Hematopoietic multipotent progenitor cell (in vitro differentiated cells): ENCODE results near the gene PVRIG. TPM values are rescaled to one million over a fixed set of nuclear protein-coding genes. Genes with fewer than 3 reads are reported as not detected.
A peak's percentile ranks its signal among the peaks of the same experiment; 100 is the strongest.
"Not testable (repeated sequence)": the region's sequence is repeated elsewhere in the genome, so short reads cannot be mapped to it uniquely, and the experiment has no call there.

Experiments
- DNase-seq, 3 donors: peaks; one replicate each; pipeline ENCODE4 v3.0.0-alpha.2; 2011 to 2015; ENCODE audit warnings: low read depth in 2 of 3, low spot score in 2 of 3
- total RNA-seq: library from RNA; depleted of rRNA; stranded (reverse); fragments of >200 nt; gene quantifications from one replicate; pipeline ENCODE4 v1.2.3, GENCODE V29; 2012

PVRIG gene
- 0.54 TPM for total RNA-seq

DNA sequence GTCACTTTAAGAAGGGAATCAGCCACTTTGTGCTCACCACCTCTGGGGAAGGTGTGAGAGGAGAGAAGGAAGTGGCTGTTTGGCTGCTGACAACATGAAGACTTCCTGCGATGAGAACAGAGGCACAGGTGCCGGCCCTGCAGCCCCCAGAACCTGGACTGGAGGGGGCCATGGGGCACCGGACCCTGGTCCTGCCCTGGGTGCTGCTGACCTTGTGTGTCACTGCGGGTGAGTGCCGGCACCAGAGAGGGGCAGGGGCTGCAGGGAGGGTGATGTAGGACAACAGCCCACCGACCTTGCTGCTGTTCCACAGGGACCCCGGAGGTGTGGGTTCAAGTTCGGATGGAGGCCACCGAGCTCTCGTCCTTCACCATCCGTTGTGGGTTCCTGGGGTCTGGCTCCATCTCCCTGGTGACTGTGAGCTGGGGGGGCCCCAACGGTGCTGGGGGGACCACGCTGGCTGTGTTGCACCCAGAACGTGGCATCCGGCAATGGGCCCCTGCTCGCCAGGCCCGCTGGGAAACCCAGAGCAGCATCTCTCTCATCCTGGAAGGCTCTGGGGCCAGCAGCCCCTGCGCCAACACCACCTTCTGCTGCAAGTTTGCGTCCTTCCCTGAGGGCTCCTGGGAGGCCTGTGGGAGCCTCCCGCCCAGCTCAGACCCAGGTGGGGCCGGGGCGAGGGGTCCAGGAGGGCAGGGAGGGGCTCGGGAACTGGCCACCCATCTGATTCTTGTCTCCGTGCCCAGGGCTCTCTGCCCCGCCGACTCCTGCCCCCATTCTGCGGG lies at the start of gene PVRIG:
TSS of gene PVRIG (plus strand) at position 149 of the 785 bp plus-strand sequence. CDS start at position 171, 22 bp downstream.
- DNase-seq, result not testable (repeated sequence)

DNA sequence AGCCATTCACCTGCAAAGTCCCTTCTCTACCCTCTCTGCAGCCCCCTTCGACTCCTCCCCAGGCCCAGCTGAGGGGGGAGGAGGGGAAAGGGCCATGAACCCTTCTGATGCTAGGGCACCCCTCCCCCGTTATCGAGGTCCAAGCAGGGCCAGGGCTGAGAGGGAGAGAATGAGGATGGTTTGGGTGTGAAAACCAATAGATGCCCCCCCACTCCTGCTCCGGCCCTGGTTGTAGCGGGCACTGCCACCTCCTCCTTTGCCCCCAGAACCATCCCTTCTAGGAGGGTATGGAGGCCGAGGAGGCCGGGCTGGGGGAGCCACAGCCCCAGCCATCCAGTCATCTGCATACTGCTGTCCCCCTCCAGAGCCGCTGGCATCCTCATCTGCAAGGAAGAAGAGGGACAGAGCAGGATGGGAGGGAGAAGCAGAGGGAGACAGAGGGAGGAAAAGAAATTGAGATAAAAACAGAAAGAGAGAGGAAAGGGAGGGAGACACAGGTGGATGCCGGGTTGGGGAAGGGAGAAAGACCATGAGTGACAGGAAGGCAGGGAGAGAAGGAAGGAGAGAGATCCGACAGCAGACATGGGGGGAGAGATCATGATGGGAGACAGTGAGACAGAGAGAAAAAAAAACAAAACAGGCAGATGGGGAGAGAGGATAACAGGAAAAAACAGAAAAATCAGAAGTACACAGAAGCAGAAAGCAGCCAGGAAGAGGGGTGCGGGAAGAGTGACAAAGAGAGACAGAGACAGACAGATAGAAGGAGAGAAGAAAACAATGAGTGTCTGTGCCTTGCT lies 49.5 kb upstream of the PVRIG start:
- no peak for DNase-seq

DNA sequence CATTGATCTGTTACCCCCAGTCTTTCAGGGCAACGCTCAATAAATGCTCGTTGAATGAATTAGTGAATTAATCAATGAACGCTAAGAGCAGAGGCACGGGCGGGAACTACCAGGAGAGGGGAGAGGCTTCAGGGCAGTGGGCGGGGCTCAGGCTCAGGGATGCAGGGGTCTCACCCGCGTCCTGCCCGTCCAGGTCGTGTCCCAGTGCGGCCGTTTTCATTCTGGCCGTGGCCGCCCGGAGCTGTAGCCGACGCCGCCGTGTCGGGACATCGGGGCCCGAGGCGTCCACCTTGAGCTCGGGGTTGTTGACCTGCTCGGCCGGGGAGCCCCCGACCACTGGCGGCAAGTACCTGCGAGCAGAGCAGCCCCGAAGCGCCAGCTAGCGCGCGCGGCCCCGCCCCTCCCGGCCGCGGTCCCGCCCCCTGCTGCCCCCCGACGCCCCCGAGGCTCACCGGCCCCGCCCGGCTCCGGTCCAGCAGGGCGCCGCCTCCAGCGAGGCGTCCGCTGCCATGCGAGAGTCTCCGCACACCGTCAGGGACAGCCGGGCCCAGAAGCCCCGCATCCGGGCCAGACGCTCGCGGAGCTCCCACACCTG lies 48.6 kb upstream of the PVRIG start:
- DNase-seq, result no peak

DNA sequence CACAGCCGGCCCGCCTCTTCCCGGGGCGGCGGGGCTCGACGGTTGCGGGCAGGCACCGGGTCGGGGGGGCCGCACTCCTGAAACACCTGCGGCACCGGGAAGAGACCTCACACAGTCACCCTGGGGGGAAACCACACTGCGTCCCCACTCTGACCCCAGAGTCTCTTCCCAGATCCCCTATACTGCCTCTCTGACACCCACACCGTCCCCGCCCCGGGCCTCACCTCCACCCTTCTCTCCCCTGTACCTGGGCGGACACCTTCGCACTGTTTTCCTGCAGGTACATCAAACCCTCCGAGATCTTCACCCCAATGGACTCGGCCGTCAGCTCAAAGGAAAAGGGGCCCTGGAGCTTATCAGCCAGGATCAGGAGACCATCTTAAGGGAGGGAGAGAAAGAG lies 47.9 kb upstream of the PVRIG start:
- DNase-seq, result no peak

DNA sequence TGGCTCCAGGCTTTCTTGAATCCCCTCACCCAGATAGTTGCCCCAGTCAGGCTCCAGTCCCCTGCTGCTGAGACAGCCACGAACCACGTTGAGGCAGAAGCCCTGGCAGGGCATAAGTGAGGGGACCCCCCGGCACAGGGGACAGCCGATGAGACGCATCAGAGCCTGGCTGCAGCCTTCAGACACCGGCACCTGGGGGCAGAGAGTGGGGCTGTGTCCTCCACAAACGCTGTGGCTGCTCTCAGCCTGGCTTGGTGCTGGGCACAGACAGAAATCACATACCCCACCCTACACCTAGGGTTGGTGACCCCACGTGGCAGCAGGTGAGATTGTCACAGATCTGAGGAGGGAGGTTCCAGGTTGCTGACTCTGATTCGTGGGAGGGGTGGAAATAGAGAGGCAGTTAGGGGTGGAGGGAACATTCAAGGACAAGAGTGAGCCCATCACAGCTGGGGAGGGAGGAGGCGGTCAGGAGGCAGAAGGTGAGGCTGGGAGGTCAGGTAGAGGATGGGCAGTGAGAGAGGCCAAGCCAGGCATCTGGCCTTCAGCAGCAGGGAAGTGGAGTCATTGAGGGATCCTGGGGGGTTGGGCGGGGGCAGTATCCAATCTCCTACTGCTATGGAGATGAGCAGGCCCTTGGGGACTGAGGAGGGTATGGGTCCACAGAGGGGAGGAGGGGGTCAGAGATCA lies 45.8 kb upstream of the PVRIG start:
- DNase-seq, result no peak

DNA sequence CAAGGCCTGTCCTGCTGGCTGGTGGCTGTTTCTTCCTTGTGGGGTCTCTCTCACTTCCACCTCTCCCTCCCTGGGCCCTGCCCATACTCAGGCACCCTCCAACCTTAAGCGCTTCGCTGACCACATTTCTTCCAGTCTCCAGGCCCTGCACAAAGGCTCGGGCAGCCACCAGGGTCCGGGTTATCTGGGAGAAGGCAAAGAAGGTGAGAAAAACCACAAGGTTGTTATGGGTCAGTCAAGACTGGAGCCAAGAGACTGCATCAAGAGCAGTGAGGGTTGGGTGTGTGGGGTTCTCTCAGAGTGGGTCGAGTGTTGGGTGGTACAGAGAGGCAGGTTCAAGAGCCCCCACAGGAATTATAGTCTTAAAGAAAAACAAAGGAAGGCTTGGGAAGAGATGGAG lies 45.2 kb upstream of the PVRIG start:
- DNase-seq, result no peak

DNA sequence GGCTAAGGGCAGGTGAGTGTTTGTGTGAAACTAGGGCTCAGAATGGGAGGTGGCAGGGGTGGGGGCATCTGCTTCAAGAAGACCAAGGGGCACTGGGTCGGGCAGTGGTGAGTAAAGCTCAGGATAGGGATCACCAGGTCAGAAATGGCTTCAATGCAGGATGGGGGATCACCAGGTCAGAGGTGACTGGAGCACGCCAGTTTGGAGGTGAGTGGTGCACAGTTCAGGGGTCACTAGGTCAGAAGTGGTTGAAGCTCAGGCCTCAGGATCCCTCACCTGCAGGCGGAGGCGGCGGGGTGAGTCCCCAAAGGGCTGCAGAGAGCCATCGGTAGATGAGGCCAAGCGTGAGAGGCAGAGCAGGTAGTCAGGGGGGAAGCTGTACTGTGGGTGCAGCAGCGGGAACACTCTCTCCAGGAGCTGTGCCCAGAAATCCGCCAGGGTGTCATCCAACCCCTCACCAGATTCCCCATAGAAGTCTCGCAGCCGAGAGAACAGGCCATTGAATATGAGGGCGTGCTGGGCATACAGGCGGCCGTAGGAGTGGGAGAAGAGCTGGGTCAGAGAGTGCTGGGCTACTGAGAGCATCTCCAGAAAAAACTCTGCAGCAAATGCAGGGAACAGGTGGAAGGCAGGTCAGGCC lies 44.3 kb upstream of the PVRIG start:
- DNase-seq, result no peak

DNA sequence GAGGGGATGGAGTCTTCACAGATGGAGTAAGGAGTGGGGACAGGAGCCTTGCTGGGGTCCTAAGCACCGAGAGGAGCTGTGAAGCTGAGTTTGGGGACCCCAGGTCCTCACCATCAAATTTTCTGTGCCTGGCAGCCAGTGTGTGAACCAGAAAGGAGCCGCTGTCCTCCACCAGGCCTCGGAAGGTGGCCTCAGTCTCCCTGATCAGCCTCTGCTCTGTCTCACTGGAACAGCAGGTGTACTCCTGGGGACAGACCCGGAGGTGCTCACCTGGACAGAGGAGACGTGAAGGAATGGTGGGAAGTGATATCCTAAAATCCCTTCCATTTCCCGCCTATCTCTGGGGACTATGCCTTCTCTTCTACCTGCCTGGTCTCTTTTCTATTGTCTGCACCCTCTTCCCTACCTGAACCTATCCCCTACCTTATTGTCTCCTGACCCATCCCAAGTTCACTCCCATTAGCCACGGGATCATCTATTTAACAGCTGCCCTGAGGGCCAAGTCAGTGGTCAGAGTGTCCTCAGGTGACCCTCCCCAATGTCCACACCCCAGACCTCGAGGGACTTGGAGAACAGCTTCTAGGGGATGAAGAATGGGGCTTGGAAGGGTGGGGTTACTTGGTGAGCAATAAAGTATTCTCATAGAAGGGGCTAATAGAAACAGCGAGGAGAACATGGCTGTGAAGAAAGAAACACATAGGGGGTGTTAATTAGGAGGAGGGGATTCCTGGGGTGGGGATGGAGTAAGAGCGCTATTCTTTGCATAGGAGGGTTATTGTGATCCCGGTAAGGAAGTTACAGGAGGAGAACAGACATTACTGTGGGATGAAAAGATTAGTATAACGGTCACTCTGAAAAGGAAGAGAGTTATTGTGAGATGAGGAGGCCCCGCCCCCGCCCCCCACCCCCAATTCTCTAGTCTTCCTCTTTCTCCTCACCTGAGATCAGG lies 43.4 kb upstream of the PVRIG start:
- DNase-seq, result no peak

DNA sequence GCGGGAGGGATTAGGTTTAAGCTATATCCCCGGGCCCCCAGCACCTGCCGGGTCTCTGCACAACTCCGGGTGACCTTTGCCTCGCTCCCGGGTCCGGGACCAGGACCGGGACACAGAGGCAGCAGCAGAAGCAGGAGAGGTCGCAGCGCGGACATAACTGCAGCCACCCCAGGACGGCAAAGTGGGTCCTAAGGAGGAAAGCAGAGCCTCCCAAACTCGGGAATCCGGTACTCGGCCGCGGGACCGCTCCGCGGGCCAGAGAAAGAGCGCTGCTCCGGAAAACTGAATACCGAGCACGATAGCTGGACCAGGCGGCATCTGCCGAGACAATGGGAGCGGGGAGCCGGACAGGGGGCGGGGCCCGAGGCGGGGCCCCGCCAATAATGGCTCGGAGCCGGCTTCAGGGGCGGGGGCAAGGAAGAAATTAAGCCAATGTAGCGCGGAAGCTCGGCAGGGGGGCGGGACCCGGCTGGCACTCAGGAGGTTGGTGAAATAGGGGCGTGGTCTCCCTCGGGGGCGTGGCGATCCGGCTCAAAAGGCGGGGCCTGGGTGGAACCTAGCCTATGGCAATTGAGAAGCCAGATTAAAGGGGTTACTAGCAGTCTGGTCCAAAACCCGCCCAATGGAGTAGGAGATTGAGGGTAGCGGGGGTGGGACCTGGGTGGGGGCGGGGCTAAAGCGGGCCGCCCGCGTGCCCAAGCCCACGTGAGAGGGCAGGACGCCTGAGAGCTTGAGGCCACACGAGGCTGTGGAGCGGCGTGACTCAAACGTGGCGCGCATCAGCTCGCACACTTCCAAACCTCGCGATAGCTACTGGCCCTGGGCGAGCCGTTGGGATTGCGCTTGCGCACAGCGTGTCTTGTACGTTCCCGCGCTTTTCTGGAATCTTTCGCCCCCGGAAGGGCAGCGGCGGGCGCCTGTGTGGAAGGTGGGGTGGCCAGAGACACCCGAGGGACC lies 42.4 kb upstream of the PVRIG start, which contains the start of the genes GPC2 and STAG3:
TSS of gene GPC2 (minus strand) at position 337 of the 957 bp plus-strand sequence. CDS start at position 155, 182 bp downstream.
TSS of gene STAG3 (plus strand) at position 874 of the 957 bp plus-strand sequence. CDS start 2,639 bp downstream, outside the sequence.
- DNase-seq, result peak; percentile 95 to 98 (median 98)

DNA sequence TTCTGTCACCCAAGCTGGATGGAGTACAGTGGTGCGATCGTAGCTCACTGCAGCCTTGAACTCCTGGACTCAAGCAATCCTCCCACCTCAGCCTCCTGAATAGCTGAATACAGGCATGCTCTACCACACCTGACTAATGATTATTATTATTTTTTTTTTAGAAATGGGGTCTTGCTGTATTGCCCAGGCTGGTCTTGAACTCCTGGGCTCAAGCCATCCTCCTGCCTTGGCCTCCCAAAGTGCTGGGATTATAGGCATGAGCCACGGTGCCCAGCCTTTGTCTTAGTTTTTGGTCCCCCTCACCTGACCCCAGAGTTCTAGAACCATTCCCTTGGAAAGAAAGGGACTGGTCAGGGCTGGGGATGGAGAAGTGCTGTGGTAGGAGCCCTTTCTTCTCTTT lies 39.7 kb upstream of the PVRIG start:
- not testable (repeated sequence) for DNase-seq

DNA sequence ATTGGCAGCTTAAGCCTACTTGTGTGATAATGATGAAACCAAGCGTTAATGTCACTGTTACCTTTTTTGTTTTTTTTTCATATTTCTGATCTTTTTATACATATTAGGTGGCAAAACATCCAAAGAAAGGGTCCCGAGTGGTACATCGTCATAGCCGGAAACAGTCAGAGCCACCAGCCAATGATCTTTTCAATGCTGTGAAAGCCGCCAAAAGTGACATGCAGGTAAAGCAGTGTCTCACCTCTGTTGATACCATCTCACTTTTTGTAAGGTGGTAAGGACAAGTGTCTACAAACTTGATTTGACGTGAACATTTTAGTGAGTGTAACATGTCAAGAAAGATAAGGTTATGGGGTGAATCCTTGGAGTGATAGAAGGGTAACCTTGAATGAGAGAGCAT lies 37.1 kb upstream of the PVRIG start:
- DNase-seq, result not testable (repeated sequence)

DNA sequence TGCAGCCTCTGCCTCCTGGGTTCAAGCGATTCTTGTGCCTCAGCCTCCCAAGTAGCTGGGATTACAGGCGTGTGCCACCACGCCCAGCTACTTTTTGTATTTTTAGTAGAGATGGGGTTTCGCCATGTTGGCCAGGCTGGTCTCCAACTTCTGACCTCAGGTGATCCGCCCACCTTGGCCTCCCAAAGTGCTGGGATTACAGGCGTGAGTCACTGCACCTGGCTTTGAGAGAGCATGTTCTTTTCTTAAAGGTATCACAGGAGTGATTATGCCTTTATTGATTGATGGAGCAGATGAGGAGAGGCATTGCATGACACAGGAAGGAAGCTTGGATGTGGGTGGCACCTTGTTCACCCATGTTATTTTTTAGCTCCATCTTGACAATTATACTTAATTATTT lies 36.7 kb upstream of the PVRIG start:
- not testable (repeated sequence) for DNase-seq

DNA sequence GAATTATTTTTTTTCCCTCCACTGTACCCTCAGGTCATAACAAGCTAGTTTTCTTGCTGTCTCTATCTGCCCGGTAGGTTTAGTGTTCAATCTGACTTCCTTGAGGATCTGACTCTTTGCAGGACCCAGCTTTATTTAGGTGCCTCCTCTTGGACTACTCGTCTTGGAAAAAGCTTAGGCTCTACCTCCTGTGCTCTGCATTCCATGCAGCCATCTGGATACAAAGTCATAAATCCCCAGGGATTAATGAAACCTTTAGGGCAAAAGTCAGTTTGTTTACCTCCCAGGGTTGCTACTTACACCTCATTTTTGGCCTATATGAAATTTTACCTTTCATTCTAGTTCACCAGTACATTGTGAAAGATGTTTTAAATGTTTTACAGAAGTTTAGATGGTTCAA lies 34.0 kb upstream of the PVRIG start:
- no peak for DNase-seq

DNA sequence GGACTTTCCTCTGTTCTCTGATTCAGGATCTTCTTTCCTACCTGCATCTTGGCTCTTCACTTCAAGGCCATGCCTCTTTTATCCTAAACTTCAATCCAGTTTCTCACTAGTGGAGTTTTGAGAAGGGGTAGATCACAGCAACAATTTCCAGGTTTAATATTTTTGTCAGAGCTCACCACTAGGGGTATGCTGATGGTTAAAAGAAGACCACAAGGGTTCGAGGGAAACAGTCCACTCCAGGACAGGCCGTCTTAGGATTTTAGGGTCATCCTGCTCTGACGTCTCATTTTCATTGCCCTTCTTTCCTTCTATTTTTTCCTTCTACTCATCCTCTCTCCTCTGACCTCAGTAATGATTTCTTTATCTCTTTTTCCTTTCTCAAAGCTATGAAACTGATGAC lies 30.7 kb upstream of the PVRIG start:
- DNase-seq, result no peak

DNA sequence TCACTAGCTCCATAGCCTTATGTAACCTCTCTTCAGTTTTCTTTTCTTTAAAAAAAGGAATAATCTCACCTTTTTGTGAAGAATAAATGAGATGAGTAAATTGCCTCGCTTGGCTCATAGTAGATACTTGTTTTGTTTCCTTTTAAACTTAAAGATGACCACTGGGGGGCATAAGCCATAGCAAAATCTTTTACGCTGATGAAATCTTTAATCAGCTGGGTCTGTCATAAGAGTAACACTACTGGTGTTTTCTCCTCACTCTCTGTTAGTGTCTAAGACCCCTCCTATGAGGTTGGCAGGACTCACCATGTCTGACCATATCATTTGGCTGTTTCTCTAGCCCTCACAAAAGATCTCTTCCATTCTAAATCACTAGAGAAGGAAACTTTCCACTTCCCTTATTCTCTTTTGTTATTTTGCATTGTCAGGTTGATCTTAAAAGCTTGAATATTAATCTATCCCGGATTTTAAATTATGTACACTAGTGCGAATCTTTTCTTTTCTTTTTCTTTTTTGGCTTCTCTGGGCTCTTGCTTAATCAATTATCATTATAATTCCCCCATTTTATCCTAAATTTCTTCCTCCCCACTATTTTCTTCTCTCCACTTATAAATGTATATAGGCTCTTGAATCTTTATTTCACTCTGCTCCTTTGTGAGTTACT lies 29.6 kb upstream of the PVRIG start:
- peak in 2 of 3 donors; percentile 34 to 52 for DNase-seq

DNA sequence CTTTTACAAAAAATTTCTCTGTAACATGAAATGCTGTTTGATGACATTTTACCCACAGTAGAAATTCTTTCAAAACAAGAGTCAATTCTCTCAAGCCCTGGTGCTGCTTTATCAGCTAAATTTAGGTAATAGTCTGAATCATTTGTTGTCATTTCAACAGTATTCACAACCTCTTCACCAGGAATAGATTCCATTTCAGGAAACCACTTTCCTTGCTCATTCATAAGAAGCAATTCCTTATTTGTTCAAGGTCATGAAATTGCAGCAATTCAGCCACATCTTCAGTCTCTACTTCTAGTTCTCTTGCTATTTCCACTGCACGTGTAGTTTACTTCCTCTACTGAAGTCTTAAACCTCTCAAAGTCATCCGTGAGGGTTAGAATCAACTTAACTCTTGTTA lies 28.0 kb upstream of the PVRIG start:
- DNase-seq, result no peak

DNA sequence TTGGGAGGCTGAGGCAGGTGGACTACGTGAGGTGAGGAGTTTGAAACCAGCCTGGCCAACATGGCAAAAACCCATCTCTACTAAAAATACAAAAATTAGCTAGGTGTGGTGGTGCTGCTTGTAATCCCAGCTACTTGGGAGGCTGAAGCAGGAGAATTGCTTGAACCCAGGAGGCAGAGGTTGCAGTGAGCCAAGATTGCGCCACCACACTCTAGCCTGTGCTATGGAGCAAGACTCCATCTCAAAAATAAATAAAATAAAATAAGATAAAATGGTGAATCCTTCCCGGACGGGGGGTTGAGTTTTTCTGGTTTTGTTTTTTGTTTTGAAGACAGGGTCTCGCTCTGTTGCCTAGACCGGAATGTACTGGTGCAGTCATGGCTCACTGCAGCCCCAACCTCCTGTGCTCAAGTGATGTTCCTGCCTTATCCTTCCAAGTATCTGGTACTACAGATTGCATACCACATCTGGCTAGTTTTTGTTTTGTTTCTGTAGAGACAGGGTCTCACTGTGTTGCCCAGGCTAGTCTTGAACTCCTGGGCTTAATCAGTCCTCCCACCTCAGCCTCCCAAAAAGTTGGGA lies 27.4 kb upstream of the PVRIG start:
- DNase-seq, result not testable (repeated sequence)
